T follicular helper cell (primary cell): ENCODE measurements around the gene EEF1A2.
A peak's percentile ranks its signal among the peaks of the same experiment; 100 is the strongest.

Source experiments
- DNase-seq: peaks from one replicate; pipeline ENCODE4 v3.0.0-alpha.2; 2020; ENCODE audit warnings: low read depth
- total RNA-seq, 2 experiments: gene quantifications; one replicate each; lab custom pipeline; 2026; lab: John Stamatoyannopoulos, UW

Gene EEF1A2
- total RNA-seq = 0.56 to 1.4 reads per million in 2 experiments

GRCh38 chr20:63498960-63499337, at the start of gene EEF1A2:
EEF1A2 (minus strand) TSS chr20:63499083; CDS start chr20:63497763, 1,320 bp downstream.
- DNase-seq = peak; percentile 45

- no peak for DNase-seq
Observed at GRCh38 chr20:63548542-63548941, 49.7 kb upstream of the EEF1A2 start.

- DNase-seq = no peak
Observed at GRCh38 chr20:63547725-63548480, 49.0 kb upstream of the EEF1A2 start, which contains the start of gene SRMS. SRMS (minus strand) TSS chr20:63547749; CDS start chr20:63547463, 286 bp downstream.

GRCh38 chr20:63546956-63547724, 48.3 kb upstream of the EEF1A2 start:
- no peak for DNase-seq

GRCh38 chr20:63546256-63546955, 47.5 kb upstream of the EEF1A2 start:
- DNase-seq = no peak

GRCh38 chr20:63545814-63546213, 46.9 kb upstream of the EEF1A2 start:
- no peak for DNase-seq

DNA sequence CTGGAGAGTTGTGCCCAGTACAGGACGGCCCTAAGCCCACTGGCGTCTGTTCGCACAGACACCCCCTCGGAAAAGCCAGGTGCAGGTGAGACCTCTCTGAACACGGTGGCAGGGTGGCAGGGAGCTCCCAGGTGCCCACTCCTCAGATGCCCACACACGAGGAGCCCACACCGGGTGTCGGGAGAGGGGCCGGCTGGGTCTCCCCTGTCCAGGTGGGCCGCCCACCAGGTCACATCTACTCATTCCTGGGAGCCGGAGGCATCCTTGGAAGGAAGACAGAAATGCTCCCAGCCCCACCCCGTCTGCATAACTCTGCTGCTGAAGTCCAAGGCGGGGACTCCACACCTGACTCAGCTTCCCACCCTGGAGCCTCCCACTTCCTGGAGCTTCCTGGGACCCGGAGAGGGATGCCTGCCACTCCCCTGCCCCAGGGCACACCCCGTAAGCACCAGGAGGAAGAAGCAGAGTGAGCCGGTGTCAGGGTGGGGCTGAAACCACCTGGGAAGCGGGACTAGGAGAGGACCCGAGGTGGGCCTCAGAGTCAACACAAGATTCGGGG, 46.2 kb upstream of the EEF1A2 start:
- DNase-seq = no peak

DNA sequence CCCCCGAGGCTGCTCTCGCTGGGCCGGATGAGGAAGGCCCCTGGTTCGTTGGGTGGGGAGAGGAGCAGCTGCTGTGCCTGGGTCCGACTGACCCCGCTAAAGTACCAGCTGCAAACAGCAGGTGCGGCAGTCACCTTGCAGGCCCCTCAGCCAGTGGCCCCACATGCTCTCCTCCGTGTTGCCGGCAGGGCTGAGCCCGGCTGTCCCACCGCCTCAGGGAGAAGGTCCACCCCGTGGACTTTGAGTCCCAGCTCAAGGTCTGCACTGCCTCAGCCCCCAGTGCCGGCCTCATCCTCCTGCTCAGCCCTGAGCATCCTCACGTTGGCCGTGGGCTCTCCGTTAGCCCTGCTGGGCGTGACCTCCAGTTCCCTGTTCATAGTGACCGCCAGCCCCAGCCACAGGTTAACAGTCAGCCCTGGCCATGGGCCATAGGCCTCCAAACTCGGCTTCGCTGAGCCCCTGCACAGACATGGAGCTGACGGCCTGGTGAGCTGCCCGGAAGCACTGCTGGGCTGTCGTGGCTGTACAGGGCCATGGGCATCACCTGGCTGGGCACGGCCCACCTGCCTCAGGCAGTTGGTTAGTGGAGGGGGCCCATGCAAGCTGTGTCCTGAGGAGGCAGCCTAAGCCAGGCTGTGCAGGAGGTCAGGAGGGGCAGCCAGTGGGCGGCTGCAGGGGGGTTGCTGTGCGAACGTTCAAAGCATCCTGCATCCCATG, 45.5 kb upstream of the EEF1A2 start:
- DNase-seq = no peak

GRCh38 chr20:63543733-63544132, 44.9 kb upstream of the EEF1A2 start:
- DNase-seq = no peak

DNA sequence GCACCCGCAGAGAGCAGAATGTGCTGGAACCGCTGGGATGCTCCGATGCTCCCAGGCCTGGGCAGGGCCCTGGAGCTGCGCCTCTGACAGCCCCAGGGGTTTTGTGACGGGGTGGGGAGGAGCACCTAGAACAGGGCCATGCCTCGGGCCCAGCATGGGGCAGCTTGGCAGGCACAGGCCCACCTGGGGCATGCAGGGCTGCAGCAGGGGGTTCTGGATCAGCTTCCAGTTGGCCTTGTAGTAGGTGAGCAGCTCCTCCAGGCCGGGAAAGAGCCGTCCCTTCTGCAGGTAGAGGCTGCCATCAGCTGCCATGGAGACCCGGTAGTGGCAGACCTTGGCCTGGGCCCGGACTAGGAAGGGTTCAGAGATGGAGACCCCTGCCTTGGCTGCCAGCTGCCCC, 44.2 kb upstream of the EEF1A2 start:
- DNase-seq = no peak

- DNase-seq = no peak
Observed at GRCh38 chr20:63542696-63543095, 43.8 kb upstream of the EEF1A2 start.

GRCh38 chr20:63542031-63542559, 43.2 kb upstream of the EEF1A2 start:
- no peak for DNase-seq

GRCh38 chr20:63541371-63541770, 42.5 kb upstream of the EEF1A2 start:
- DNase-seq = no peak

DNA sequence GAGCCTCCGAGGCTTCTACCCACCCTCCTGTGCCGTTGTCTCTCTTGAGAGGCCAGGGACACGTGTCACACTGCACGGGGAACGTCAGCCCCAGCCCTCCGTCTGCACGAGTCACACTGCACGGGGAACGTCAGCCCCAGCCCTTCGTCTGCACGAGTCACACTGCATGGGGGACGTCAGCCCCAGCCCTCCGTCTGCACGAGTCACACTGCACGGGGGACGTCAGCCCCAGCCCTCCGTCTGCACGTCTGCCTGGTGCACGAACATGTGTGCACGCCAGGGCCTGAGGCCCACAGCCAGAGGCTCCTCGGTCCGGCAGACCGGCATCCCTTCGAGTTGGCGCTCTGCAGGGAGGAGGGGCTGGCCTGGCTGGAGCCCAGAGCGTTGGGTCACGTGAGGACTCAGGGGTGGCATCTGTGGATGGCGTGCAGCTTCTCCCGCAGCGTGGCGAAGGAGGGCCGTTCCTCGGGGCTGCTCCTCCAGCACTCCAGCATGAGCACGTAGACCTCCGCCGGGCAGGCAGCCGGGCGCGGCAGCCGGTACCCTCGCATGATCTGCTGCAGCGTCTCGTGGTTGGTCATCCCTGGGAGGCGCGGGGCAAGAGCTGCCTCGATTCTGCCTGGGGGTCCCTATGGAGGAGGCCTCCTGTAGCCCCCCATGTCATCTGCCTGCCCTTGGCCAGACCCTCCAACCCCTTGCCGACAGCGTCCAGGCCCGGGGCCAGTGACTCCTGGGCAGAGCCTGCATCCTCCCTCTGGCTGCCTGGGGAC, 41.7 kb upstream of the EEF1A2 start:
- no peak for DNase-seq

GRCh38 chr20:63539441-63540370, 40.8 kb upstream of the EEF1A2 start:
- no peak for DNase-seq

DNA sequence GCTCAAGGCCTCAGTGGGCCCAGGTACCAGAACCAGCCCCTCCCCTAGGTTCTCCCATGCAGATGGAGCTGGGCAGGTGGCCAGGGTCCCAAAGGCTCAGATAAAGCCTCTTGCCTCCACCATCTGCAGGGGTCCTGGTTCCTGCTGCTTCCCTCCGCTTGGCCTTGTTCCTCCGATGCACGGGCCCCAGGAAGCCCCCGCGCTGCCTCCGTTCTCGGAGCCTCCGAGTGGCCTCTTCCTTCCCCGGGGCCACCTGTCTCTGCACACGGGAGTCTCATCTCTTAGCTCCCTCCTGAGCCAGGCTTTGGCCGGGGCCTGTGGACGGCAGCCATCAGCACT, 40.2 kb upstream of the EEF1A2 start:
- no peak for DNase-seq

DNA sequence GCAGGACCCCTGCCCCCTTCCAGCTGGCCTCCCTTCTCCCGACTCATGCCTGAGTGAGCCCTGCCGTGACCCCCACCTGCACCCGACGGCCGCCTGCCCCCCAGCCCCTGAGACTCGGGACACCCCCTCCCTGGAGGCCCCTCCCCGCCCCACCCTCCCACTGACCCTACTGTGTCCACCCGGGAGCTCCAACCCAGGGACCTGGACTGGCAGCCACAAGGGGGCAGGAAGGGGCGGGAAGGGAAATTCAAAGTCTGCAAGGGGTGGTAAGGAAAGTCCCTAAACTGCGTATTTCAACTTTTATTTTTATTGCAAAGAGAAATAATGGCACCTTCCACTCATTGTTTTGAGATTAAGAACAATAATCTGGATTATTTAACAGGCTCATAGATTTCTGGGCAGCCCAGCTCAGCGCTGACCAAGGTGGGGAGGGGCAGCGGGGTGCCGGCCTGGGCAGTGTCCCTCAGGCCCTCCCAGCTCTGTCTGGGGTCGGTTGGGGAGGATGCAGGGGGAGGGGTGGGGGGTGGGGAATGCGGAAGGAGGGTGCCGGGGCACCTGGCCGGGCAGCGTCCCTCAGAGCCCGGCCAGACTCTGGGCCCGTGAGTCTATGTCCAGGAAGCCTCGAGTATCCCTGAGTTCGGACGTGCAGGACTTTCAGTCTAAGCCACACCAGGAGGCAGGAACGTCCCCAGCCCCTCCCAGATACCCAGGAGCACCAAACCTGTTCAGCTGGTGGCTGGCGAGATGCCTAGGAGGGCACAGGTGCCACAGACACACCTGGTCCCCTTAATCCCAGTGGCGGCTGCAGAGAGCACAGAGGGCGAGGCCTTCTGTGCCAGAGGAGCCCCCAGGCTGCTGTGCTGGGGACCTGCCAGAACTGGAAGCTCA, 39.6 kb upstream of the EEF1A2 start:
- no peak for DNase-seq

DNA sequence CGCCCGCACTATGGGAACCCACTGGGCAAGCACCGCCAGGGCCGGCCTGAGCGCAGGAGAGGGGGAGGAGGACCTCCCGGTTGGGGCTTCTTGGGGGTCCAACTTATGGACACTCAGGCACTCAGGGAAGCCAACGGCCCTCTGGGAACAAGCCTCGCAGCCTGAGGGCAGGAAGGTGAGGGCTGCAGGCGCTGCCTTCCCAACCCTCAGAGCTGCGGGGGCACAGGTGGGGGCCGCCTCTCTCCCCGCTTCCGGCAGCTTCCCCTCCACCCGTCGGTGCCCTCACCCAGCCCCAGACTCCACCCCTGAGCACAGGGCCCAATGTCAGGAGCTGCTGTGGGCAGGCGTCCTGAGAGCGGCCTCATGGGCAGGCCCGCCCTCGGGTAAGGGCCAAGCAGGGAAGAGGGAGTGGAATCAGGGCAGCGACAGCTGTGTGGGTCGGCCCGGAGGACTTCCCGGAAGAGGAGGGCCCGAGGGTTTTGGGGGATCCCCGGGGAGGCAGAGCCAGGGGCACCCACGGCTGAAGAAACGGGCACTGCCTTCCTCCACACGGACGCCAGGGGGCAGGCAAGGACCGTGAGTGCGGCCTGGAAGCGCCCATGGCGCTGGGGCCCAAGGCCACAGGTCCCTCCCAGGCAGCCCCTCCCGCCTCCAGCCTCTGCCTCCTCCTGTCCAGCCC, 38.8 kb upstream of the EEF1A2 start:
- DNase-seq = peak; percentile 83
